ENCODE measurements around the gene GPAM. TPM values are rescaled to one million over a fixed set of nuclear protein-coding genes. Genes with fewer than 3 reads are reported as not detected.

GPAM gene
- total and polyA plus RNA-seq, 10 of the 15 experiments (the other 5 are each of a cell fraction or from before 2014, with no cell fraction given), result 3.3 to 9.4 (median 7.4) TPM

DNA sequence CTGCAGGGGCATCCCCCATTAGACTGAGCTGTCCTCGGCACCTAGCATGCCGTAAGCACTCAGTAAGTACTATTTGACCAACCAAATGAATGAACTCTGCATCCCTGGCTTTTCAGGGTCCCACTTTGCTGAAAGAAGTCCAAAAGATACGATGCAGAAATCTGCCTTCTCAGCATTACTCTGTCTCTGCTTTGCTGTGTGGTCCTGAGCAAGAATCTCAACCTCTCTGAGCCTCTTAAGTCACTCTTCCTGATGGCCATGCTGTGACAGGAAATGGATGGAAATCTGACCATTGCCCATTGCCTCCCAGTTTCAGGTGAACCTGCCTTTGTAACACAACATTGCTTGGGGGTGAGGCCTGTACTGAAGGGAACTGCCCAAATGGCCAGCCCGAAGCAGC is 48.0 kb downstream of the GPAM start:
- BruUV-seq (replicated peaks), result no TSS peak
- Histone ChIP-seq H3K4me3 (no peak overlapping the region), H2AFZ (ENCODE audit: control insufficient read depth, low read depth, low read length) (no peak overlapping the region), H3K27me3 (replicated peaks in 1 of 2; ENCODE audit: control insufficient read depth in 2 of 2, insufficient read depth in 2 of 2, low read length in 1 of 2) (no peaks in the 10 kb centered on the region), H4K20me1 (ENCODE audit: control insufficient read depth, insufficient read depth) (no peaks in the 10 kb centered on the region), H3K4me1 (ENCODE audit: control insufficient read depth, insufficient read depth, low read length) (no peaks in the 10 kb centered on the region), H3K79me2 (ENCODE audit: control insufficient read depth, insufficient read depth, low read length) (no peaks in the 10 kb centered on the region), H3K36me3 (ENCODE audit: control insufficient read depth in 2 of 2, insufficient read depth in 2 of 2, low read length in 1 of 2) (no peaks in the 10 kb centered on the region), H3K4me2 (ENCODE audit: control insufficient read depth, insufficient read depth) (no peak overlapping the region), H3K27ac (ENCODE audit: control insufficient read depth, insufficient read depth) (no peak overlapping the region), H3K9me3 (replicated peaks; ENCODE audit: control insufficient read depth, insufficient read depth, low read length) (no peaks in the 10 kb centered on the region), H3K9ac (ENCODE audit: control insufficient read depth, insufficient read depth, low read length) (no peak overlapping the region)
- intact Hi-C loops (cut with micrococcal nuclease; ENCODE audit: unreplicated experiment) (no loop called here), in situ Hi-C loops (cut with MboI) (loop anchor here (5.0 to 25.0 kb wide), 4 partner anchors 177 to 1823 kb away; partner anchors contain the start of gene SMNDC1)
- SMC1A ChIA-PET (ENCODE audit: uncharacterized antibody, unreplicated experiment), result no interaction called here
- FAIRE-seq (no peak), DNase-seq (ENCODE audit: low read depth, low spot score) (no peak), ATAC-seq (no peak)
- RAD21 ChIA-PET (ENCODE audit: unreplicated experiment), result no interaction called here
- 64% methylated on average over 4 of the region's 4 CpGs for WGBS (ENCODE audit: insufficient coverage, insufficient replicate concordance, low lambda C conversion rate, missing lambda C conversion rate)
- POLR2A ChIA-PET, result no interaction called here
- no peak for TF ChIP-seq IKZF2 (IDR thresholded peaks at IDR 0.05)
- CTCF ChIA-PET, result interaction anchor here (0.6 to 4.8 kb wide), 14 partner anchors 9 to 1390 kb away, joined by 3 to 50 read pairs (median 4); partner anchors contain the start of gene ADRA2A

DNA sequence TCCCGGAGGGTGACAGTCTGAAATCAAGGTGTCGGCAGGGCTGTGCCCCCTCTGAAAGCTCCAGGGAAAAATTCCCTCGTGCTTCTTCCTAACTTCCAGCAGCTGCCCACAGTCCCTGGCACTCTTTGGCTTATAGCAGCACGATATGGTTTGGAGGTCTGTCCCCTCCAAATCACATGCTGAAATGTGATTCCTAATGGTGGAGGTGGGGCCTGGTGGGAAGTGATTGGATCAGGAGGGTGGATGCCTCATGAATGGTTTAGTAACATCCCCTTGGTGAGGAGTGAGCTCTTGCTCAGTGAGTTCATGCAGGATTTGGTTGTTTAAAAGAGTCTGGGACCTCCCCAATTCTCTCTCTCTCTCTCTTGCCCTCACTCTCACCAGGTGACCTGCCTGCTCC is 51.1 kb downstream of the GPAM start:
- Histone ChIP-seq H3K9me3 (replicated peaks; ENCODE audit: control insufficient read depth, insufficient read depth, low read length) (no peaks in the 10 kb centered on the region), H3K79me2 (ENCODE audit: control insufficient read depth, insufficient read depth, low read length) (no peaks in the 10 kb centered on the region), H3K4me1 (ENCODE audit: control insufficient read depth, insufficient read depth, low read length) (no peaks in the 10 kb centered on the region), H3K36me3 (ENCODE audit: control insufficient read depth in 2 of 2, insufficient read depth in 2 of 2, low read length in 1 of 2) (no peaks in the 10 kb centered on the region), H3K27me3 (replicated peaks in 1 of 2; ENCODE audit: control insufficient read depth in 2 of 2, insufficient read depth in 2 of 2, low read length in 1 of 2) (no peaks in the 10 kb centered on the region), H3K9ac (ENCODE audit: control insufficient read depth, insufficient read depth, low read length) (no peak overlapping the region), H2AFZ (ENCODE audit: control insufficient read depth, low read depth, low read length) (no peak overlapping the region), H3K27ac (ENCODE audit: control insufficient read depth, insufficient read depth) (no peak overlapping the region), H3K4me2 (ENCODE audit: control insufficient read depth, insufficient read depth) (no peak overlapping the region), H4K20me1 (ENCODE audit: control insufficient read depth, insufficient read depth) (no peaks in the 10 kb centered on the region), H3K4me3 (no peak overlapping the region)
- RAD21 ChIA-PET (ENCODE audit: unreplicated experiment), result no interaction called here
- ATAC-seq, result no peak
- POLR2A ChIA-PET, result no interaction called here
- DNase-seq (ENCODE audit: low read depth, low spot score), result no peak
- 68% methylated on average over 4 of the region's 4 CpGs for WGBS (ENCODE audit: insufficient coverage, insufficient replicate concordance, low lambda C conversion rate, missing lambda C conversion rate)
- FAIRE-seq, result no peak
- intact Hi-C loops (cut with micrococcal nuclease; ENCODE audit: unreplicated experiment) (no loop called here), in situ Hi-C loops (cut with MboI) (loop anchor here (10.0 to 25.0 kb wide), 3 partner anchors 378 to 1820 kb away; partner anchors contain the start of gene SMNDC1)
- TF ChIP-seq TARDBP (IDR thresholded peaks at IDR 0.05; ENCODE audit: borderline replicate concordance) (no peak), NR2C1 (IDR thresholded peaks at IDR 0.05) (no peak), MXI1 (IDR thresholded peaks at IDR 0.05; ENCODE audit: low read depth, low read length) (no peak), BACH1 (IDR thresholded peaks at IDR 0.05; ENCODE audit: borderline replicate concordance) (no peak), ZNF274 (IDR thresholded peaks at IDR 0.05; ENCODE audit: insufficient read depth, insufficient read length) (no peak)
- TF ChIP-seq, protein P1, sequence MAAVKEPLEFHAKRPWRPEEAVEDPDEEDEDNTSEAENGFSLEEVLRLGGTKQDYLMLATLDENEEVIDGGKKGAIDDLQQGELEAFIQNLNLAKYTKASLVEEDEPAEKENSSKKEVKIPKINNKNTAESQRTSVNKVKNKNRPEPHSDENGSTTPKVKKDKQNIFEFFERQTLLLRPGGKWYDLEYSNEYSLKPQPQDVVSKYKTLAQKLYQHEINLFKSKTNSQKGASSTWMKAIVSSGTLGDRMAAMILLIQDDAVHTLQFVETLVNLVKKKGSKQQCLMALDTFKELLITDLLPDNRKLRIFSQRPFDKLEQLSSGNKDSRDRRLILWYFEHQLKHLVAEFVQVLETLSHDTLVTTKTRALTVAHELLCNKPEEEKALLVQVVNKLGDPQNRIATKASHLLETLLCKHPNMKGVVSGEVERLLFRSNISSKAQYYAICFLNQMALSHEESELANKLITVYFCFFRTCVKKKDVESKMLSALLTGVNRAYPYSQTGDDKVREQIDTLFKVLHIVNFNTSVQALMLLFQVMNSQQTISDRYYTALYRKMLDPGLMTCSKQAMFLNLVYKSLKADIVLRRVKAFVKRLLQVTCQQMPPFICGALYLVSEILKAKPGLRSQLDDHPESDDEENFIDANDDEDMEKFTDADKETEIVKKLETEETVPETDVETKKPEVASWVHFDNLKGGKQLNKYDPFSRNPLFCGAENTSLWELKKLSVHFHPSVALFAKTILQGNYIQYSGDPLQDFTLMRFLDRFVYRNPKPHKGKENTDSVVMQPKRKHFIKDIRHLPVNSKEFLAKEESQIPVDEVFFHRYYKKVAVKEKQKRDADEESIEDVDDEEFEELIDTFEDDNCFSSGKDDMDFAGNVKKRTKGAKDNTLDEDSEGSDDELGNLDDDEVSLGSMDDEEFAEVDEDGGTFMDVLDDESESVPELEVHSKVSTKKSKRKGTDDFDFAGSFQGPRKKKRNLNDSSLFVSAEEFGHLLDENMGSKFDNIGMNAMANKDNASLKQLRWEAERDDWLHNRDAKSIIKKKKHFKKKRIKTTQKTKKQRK (IDR thresholded peaks at IDR 0.05; ENCODE audit: low read depth, low read length), result no peak
- CTCF ChIA-PET, result interaction anchor here (0.5 kb wide), 1 partner anchor 513 kb away, joined by 3 read pairs; no protein-coding TSS in a partner anchor
- SMC1A ChIA-PET (ENCODE audit: uncharacterized antibody, unreplicated experiment), result interaction anchor here (1.3 kb wide), 1 partner anchor 9 kb away, joined by 3 read pairs; no protein-coding TSS in a partner anchor
- no TSS peak for BruUV-seq (replicated peaks)
